HEK293T (cell line): ENCODE results near the gene IL19.

Experiments used
- CTCF ChIA-PET: fragments of 350-600 bp; formaldehyde crosslinking; extraction: SDS; loops from one replicate; lab custom pipeline; 2021; ENCODE audit warnings: antibody characterized with exemption, inconsistent platforms; lab: Yijun Ruan, JAX
- POLR2A ChIA-PET: fragments of 350-600 bp; formaldehyde crosslinking; extraction: SDS; loops from one replicate; lab custom pipeline; 2020; ENCODE audit warnings: antibody characterized with exemption, inconsistent platforms; lab: Yijun Ruan, JAX
- DNase-seq: peaks from one replicate; pipeline ENCODE4 v3.0.0; 2012; ENCODE audit warnings: mixed read lengths; ENCODE audit errors: extremely low spot score
- ARNT ChIP-seq: fragments of 450-650 bp; IDR thresholded peaks from 2 replicates; pipeline ENCODE4 v1.6.1; 2017; ENCODE audit warnings: mild to moderate bottlenecking
- BHLHE40 ChIP-seq: fragments of 450-650 bp; IDR thresholded peaks from 2 replicates; pipeline ENCODE4 v1.6.1; 2016; ENCODE audit warnings: mild to moderate bottlenecking, moderate library complexity, borderline replicate concordance
- CTBP1 ChIP-seq: fragments of 450-650 bp; IDR thresholded peaks from 2 replicates; pipeline ENCODE4 v1.6.1; 2016; ENCODE audit warnings: borderline replicate concordance
- ELF4 ChIP-seq: fragments of 450-650 bp; IDR thresholded peaks from 2 replicates; pipeline ENCODE4 v1.6.1; 2017; ENCODE audit warnings: antibody characterized with exemption
- FOXA1 ChIP-seq: fragments of 450-650 bp; IDR thresholded peaks from 2 replicates; pipeline ENCODE4 v1.6.1; 2016; ENCODE audit warnings: mild to moderate bottlenecking
- FOXK2 ChIP-seq: fragments of 450-650 bp; IDR thresholded peaks from 2 replicates; pipeline ENCODE4 v1.6.1; 2016; ENCODE audit warnings: mild to moderate bottlenecking
- FOXM1 ChIP-seq: fragments of 450-650 bp; IDR thresholded peaks from 2 replicates; pipeline ENCODE4 v1.6.1; 2017; ENCODE audit warnings: mild to moderate bottlenecking, borderline replicate concordance
- HDGF ChIP-seq: fragments of 450-650 bp; IDR thresholded peaks from 2 replicates; pipeline ENCODE4 v1.6.1; 2017; ENCODE audit warnings: antibody characterized with exemption, borderline replicate concordance
- L3MBTL2 ChIP-seq: fragments of 450-650 bp; conservative IDR thresholded peaks from 2 replicates; pipeline ENCODE4 v1.6.1; 2016; ENCODE audit warnings: mild to moderate bottlenecking
- LEF1 ChIP-seq: fragments of 450-650 bp; IDR thresholded peaks from 2 replicates; pipeline ENCODE4 v1.6.1; 2017; ENCODE audit warnings: mild to moderate bottlenecking, borderline replicate concordance
- NFRKB ChIP-seq: fragments of 450-650 bp; IDR thresholded peaks from 2 replicates; pipeline ENCODE4 v1.6.1; 2016; ENCODE audit warnings: mild to moderate bottlenecking, moderate library complexity
- PKNOX1 ChIP-seq: fragments of 450-650 bp; IDR thresholded peaks from 2 replicates; pipeline ENCODE4 v1.6.1; 2016
- SP1 ChIP-seq: fragments of 450-650 bp; IDR thresholded peaks from 2 replicates; pipeline ENCODE4 v1.6.1; 2017
- SUZ12 ChIP-seq: fragments of 450-650 bp; IDR thresholded peaks from 2 replicates; pipeline ENCODE4 v1.6.1; 2016; ENCODE audit warnings: mild to moderate bottlenecking
- TARDBP ChIP-seq: fragments of 450-650 bp; IDR thresholded peaks from 2 replicates; pipeline ENCODE4 v1.6.1; 2016
- ZNF384 ChIP-seq: fragments of 450-650 bp; IDR thresholded peaks from 2 replicates; pipeline ENCODE4 v1.6.1; 2016

Gene IL19

DNA sequence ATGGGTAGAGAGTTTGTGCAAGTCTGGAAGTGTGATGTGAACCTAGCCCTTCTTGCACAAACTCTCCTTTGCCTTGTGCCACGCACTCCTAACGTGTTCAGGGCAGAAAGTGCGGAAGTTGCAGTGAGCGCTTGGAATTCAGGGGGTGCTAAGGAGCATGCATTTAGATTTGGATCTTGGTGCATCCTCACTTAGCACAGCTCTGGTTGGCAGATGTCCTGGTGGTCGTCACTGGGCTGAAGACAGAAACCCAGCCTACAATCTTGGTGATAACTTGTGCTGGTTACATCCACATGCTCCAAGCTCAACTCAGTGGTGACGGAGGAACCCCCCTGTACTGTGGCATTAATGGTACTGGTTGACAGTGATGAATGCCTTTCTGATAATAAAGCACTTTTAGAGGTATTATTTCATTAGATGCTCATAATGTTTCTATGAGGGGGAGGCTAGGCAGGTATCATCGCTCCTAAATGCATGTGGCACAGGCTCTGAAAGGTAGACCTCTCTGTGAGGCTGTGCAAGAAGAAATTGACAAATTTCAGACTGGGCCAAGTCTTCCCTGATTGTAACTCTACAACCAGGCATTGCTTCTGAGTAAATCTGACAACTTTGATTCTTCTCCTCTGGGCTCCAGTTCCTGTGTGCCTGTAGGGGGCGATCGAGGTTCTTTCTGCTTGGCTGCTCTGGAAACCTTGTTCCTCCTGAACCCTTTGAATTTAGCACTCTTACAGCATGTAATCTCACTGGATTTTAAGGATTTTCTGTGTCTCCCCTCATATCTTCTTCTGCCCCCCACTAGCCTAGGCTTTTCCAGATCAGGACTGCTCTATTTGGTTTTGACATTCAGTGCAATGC, 45.2 kb upstream of the IL19 start:
- peak; percentile 71 for DNase-seq
- CTCF ChIA-PET: interaction anchor here (0.6 to 2.4 kb wide), 9 partner anchors 8 to 211 kb away, joined by 3 to 15 read pairs (median 3); no protein-coding TSS in a partner anchor
- POLR2A ChIA-PET: interaction anchor here (1.2 kb wide), 1 partner anchor 90 kb away, joined by 3 read pairs; the partner anchor contains the start of gene DYRK3
- TF ChIP-seq FOXK2: no peak
- no peak for TF ChIP-seq TARDBP
- TF ChIP-seq PKNOX1: peak; percentile 57; the same call in 1 of the 2 replicates

GRCh38 chr1:206727981-206728696, 42.4 kb upstream of the IL19 start:
- ChIA-PET CTCF (no interaction called here), POLR2A (no interaction called here)
- DNase-seq: no peak
- TF ChIP-seq TARDBP: no peak
- TF ChIP-seq LEF1: no peak
- no peak for TF ChIP-seq FOXM1
- TF ChIP-seq SP1: no peak
- no peak for TF ChIP-seq SUZ12
- no peak for TF ChIP-seq L3MBTL2
- TF ChIP-seq CTBP1: no peak
- no peak for TF ChIP-seq ZNF384
- no peak for TF ChIP-seq ARNT
- TF ChIP-seq HDGF: no peak
- TF ChIP-seq BHLHE40: no peak
- no peak for TF ChIP-seq FOXK2
- no peak for TF ChIP-seq ELF4
- no peak for TF ChIP-seq PKNOX1
- no peak for TF ChIP-seq NFRKB
- no peak for TF ChIP-seq FOXA1

GRCh38 chr1:206728697-206728987, 41.9 kb upstream of the IL19 start:
- POLR2A ChIA-PET: no interaction called here
- TF ChIP-seq L3MBTL2 (no peak), NFRKB (no peak), ARNT (no peak), BHLHE40 (no peak), ZNF384 (no peak), HDGF (no peak), FOXK2 (no peak), PKNOX1 (no peak), CTBP1 (no peak), TARDBP (no peak), SUZ12 (no peak), FOXM1 (no peak), ELF4 (no peak), SP1 (no peak), FOXA1 (no peak), LEF1 (no peak)
- no peak for DNase-seq
- CTCF ChIA-PET: no interaction called here

- CTCF ChIA-PET: no interaction called here
- POLR2A ChIA-PET: no interaction called here
- DNase-seq: no peak
- TF ChIP-seq SP1: no peak
These were observed 41.5 kb upstream of the IL19 start for GRCh38 chr1:206729050-206729449.

- CTCF ChIA-PET: no interaction called here
- DNase-seq: no peak
- POLR2A ChIA-PET: no interaction called here
- no peak for TF ChIP-seq SP1
- no peak for TF ChIP-seq BHLHE40
- no peak for TF ChIP-seq L3MBTL2
- no peak for TF ChIP-seq PKNOX1
- no peak for TF ChIP-seq NFRKB
- TF ChIP-seq FOXA1: no peak
- no peak for TF ChIP-seq HDGF
- no peak for TF ChIP-seq TARDBP
- no peak for TF ChIP-seq FOXM1
- no peak for TF ChIP-seq SUZ12
- no peak for TF ChIP-seq FOXK2
- no peak for TF ChIP-seq ZNF384
- TF ChIP-seq LEF1: no peak
- no peak for TF ChIP-seq ARNT
- no peak for TF ChIP-seq ELF4
- no peak for TF ChIP-seq CTBP1
These were observed 41.1 kb upstream of the IL19 start for GRCh38 chr1:206729507-206729906.
